ENCODE measurements around the gene FCN2. TPM values are rescaled to one million over a fixed set of nuclear protein-coding genes. Genes with fewer than 3 reads are reported as not detected.

FCN2 gene
- total and polyA plus RNA-seq, 9 of the 15 experiments (the other 6 are each of a cell fraction or from before 2014, with no cell fraction given) = not detected

GRCh38 chr9:134922066-134922931 lies 41.7 kb downstream of the FCN2 start:
- Histone ChIP-seq H3K4me3 (no peak overlapping the region), H3K4me1 (replicated peaks in 1 of 2; ENCODE audit: control insufficient read depth in 2 of 2, insufficient read depth in 2 of 2, low read length in 2 of 2) (no peaks in the 10 kb centered on the region), H4K20me1 (replicated peaks; ENCODE audit: control insufficient read depth, insufficient read depth, low read length) (no peaks in the 10 kb centered on the region), H3K36me3 (ENCODE audit: control insufficient read depth, insufficient read depth, low read length) (no peaks in the 10 kb centered on the region), H3K79me2 (ENCODE audit: control insufficient read depth, insufficient read depth, low read length) (no peaks in the 10 kb centered on the region), H3K9me3 (replicated peaks; ENCODE audit: control insufficient read depth, insufficient read depth, low read depth, low read length) (no peaks in the 10 kb centered on the region), H3K27me3 (ENCODE audit: control insufficient read depth in 2 of 2, insufficient read depth in 2 of 2, low read length in 2 of 2) (peaks cover 0 to 14% of the 10 kb centered on the region in 2 experiments; a peak in 3 of 5 replicates), H3K9ac (ENCODE audit: insufficient read depth in 1 of 2, low read depth in 2 of 2, low read length in 2 of 2) (no peak overlapping the region; a peak in 1 of 4 replicates), H3K9me1 (ENCODE audit: control insufficient read depth, insufficient read depth, low read length) (no peaks in the 10 kb centered on the region), H3K27ac (ENCODE audit: extremely low read depth, low read depth, low read length) (no peak overlapping the region), H2AFZ (ENCODE audit: low read depth, low read length) (no peak overlapping the region), H3K4me2 (ENCODE audit: insufficient read depth, low read length) (no peak overlapping the region)
- WGBS (ENCODE audit: insufficient coverage, low coverage, missing lambda C conversion rate) = 0% methylated on average over 14 of the region's 14 CpGs
- intact Hi-C loops (cut with micrococcal nuclease) = no loop called here
- in situ Hi-C loops (cut with MboI) = no loop called here
- FAIRE-seq (no peak), ATAC-seq (no peak), DNase-seq (ENCODE audit: extremely low read depth in 1 of 4, low spot score in 3 of 4) (no peak)
- CTCF ChIA-PET (ENCODE audit: low intra/inter-chr PET ratio) = no interaction called here
- POLR2A ChIA-PET = interaction anchor here (0.6 kb wide), 2 partner anchors 222 to 229 kb away, joined by 3 to 4 read pairs; no protein-coding TSS in a partner anchor
- no TSS peak for BruUV-seq (replicated peaks)
- TF ChIP-seq ZBTB43 (CRISPR knock-in tag; IDR thresholded peaks at IDR 0.05) (no peak), SIX5 (IDR thresholded peaks at IDR 0.05; ENCODE audit: borderline replicate concordance in 1 of 2, insufficient read depth in 1 of 2, low read depth in 1 of 2, low read length in 2 of 2) (no peak), HNRNPH1 (optimal IDR thresholded peaks at IDR 0.05; ENCODE audit: low read depth, low read length) (no peak), ZFP1 (CRISPR knock-in tag; IDR thresholded peaks at IDR 0.05) (no peak), ZSCAN32 (CRISPR knock-in tag; IDR thresholded peaks at IDR 0.05) (no peak), E2F4 (CRISPR knock-in tag; IDR thresholded peaks at IDR 0.05; ENCODE audit: low read depth) (no peak), PBX2 (CRISPR knock-in tag; IDR thresholded peaks at IDR 0.05; ENCODE audit: low read depth) (no peak), PBX2 (tag; conservative IDR thresholded peaks at IDR 0.05; ENCODE audit: low read depth) (no peak), CXXC5 (CRISPR knock-in tag; IDR thresholded peaks at IDR 0.05) (no peak), ZNF41 (CRISPR knock-in tag; conservative IDR thresholded peaks at IDR 0.05) (no peak), HLTF (IDR thresholded peaks at IDR 0.05) (no peak), U2AF1 (optimal IDR thresholded peaks at IDR 0.05; ENCODE audit: low read depth, low read length) (no peak), NUFIP1 (IDR thresholded peaks at IDR 0.05; ENCODE audit: partially characterized antibody) (no peak)

Measured in K562 (cell line).